ENCODE results near the gene COLEC11.

COLEC11 gene

DNA sequence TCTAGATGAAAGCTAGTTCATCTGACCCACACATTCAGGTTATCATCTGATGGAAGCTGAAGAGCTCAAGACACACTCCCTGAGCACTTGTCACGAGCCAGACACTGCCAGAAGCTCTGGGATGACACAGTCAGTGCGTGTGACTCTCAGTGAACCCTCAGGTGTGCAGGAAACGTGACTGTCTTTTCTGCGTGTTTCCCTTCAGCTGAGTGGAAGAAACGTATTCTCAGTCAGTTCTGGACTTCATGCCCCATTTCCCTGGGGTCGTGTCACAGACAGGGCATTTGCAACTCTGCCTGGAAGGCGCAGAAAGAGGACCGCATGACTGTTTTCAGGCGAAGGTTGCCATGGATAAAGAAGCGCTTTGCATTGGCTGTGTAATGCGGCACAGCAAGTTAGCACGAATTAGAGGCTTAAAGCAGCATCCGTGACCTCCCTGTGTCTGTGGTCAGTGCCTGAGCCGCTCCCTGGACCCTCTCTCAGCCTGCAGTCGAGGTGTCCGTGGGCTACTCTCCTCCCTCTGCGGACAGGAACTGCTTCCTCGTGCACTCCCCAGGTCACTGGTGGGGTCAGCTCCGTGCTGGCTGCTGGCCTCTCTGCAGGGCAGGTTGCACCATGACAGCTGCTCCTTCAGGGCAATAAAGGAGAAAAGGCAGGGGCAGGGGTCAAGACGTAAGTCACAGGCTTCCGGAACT lies 59.8 kb downstream of the COLEC11 start:
- TF ChIP-seq, protein P1, sequence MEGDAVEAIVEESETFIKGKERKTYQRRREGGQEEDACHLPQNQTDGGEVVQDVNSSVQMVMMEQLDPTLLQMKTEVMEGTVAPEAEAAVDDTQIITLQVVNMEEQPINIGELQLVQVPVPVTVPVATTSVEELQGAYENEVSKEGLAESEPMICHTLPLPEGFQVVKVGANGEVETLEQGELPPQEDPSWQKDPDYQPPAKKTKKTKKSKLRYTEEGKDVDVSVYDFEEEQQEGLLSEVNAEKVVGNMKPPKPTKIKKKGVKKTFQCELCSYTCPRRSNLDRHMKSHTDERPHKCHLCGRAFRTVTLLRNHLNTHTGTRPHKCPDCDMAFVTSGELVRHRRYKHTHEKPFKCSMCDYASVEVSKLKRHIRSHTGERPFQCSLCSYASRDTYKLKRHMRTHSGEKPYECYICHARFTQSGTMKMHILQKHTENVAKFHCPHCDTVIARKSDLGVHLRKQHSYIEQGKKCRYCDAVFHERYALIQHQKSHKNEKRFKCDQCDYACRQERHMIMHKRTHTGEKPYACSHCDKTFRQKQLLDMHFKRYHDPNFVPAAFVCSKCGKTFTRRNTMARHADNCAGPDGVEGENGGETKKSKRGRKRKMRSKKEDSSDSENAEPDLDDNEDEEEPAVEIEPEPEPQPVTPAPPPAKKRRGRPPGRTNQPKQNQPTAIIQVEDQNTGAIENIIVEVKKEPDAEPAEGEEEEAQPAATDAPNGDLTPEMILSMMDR (IDR thresholded peaks at IDR 0.05; ENCODE audit: unreplicated experiment in 3 of 3) = no peak
- Mint-ChIP-seq H3K27me3 (ENCODE audit: low read depth) (peaks cover 10% of the 10 kb centered on the region), H3K27ac (no peak overlapping the region), H3K36me3 (ENCODE audit: low read depth) (no peaks in the 10 kb centered on the region), H3K9me3 (no peaks in the 10 kb centered on the region), H3K4me1 (peaks cover 53% of the 10 kb centered on the region), H3K4me3 (no peak overlapping the region)

DNA sequence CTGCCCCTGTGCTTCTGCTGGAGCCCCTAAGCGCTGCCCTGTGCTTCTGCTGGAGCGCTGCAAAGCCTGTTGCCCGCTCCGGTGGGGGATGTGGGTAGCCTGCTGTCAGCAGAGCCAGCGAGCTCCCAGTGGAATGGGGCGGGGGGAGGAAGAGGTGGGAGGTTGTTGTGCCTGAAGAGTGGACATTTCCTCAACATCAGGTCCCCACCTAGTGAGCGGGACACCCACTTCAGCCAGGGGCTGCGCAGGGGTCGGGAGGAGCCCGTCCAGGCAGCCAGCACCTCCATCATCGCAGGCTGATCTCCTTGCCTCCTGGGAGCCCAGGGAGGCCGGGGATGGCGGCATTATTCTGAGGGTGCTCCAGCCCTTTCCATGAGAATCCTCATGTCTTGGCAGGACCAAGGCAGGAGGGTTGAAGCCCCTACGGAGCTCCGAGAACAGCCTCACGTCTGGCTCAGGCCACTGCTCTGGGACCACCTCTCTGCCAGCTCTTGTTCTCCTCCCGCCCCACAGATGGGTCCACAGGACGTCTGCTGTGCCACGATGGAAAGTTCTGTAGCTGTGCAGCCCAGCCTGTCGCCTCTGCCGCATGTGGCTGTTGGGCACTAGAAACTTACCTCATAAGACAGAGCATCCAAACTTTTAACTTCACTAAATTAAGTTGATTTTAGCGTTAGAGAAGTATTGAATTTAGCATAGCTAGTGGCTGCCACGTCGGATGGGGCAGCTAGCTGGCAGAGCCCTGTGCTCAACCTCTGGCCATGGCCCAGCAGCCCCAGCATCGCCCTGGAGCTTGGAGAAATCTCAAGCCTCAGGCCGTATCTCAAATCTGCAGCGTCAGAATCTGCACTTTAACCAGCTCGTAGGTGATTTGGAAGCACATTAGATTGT lies 61.2 kb downstream of the COLEC11 start:
- H3K27me3 Mint-ChIP-seq (ENCODE audit: low read depth) = peaks cover 10% of the 10 kb centered on the region
- no peaks in the 10 kb centered on the region for H3K9me3 Mint-ChIP-seq
- peaks cover 59% of the 10 kb centered on the region for H3K4me1 Mint-ChIP-seq
- TF ChIP-seq, protein P1 (IDR thresholded peaks at IDR 0.05; ENCODE audit: unreplicated experiment in 3 of 3) = no peak
- H3K27ac Mint-ChIP-seq = peak overlapping the region in 2 of 3 experiments; percentile 67 to 73
- no peak overlapping the region for H3K4me3 Mint-ChIP-seq
- no peaks in the 10 kb centered on the region for H3K36me3 Mint-ChIP-seq (ENCODE audit: low read depth)

DNA sequence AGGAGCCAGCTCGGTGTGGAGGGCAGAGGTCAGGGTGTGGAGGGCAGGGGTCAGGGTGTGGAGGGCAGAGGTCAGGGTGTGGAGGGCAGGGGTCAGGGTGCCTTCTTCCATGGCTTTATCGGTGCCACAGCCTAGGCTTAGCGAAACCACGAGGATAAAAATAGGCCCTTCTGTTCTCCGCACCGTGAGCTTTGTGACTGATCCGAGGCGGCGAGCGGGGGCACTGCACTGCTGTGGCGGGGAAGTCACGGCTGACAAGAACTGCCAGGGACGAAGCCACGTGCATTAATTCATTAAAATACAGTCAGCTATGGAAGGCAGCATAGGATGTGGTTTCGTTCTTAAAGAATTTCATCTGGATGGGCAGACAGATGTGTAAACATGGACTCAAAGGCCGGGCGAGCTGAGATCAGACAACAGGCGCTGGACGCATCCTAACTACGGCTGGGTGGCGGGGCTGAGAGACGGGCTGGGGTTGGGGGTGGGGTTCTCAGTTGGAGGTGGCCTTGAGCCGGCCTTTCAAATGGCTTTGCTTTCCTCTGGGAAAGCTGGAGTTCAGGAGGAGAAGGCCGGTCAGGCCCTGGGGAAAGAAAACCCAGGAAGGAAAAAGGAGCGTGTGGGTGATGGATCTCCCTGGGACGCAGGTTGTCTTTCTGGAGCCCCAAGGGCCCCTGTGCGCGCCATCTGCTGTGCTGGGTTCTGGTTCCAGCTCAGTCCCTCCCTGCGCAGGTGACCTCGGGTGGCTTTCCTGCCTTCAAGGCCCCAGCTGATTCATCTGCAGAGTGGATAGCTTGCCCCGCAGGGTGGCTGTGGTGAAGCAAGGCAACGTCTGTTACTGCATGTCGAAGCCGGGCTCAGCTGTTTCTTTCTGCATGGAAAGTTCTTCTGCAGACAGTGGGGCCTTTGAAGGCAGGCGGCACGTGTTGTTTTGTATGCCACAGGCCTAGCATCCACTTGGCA lies 62.1 kb downstream of the COLEC11 start:
- Mint-ChIP-seq H3K9me3 (no peaks in the 10 kb centered on the region), H3K27me3 (ENCODE audit: low read depth) (peaks cover 7% of the 10 kb centered on the region)
- TF ChIP-seq, protein P1 (IDR thresholded peaks at IDR 0.05; ENCODE audit: unreplicated experiment in 3 of 3) = no peak

DNA sequence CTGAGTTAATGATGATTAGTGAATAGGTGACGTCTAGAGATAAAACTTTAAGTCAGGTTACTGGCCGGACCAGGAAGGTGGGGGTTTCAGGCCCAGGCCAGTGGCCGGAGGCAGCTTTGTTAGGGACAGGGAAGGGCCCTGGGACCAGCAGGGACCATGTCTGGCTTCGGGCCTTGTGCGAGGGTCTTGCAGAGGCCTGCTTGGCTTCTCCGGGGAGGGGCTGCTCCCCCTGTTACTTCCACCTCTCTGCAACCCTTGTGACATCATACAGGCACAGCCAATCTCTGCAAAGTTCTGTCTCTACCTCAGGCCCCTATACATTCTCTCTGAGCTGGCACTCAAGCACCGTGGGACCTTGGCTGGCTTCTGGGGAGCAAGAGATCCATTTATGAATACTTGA lies 63.0 kb downstream of the COLEC11 start, which contains the start of gene ALLC:
Gene ALLC, plus strand, starts transcription at position 320 of the 400 bp plus-strand sequence. CDS start 12,958 bp downstream, outside the sequence.
- Mint-ChIP-seq H3K4me1 (peaks cover 54% of the 10 kb centered on the region), H3K9me3 (no peaks in the 10 kb centered on the region), H3K27ac (peak within 1 kb of the TSS; percentile 76 to 95 (median 94)), H3K27me3 (ENCODE audit: low read depth) (peaks cover 7% of the 10 kb centered on the region), H3K36me3 (ENCODE audit: low read depth) (no peaks in the 10 kb centered on the region), H3K4me3 (peak within 1 kb of the TSS in 1 of 3 experiments; percentile 38)
- TF ChIP-seq, protein P1 (IDR thresholded peaks at IDR 0.05; ENCODE audit: unreplicated experiment in 3 of 3) = no peak

More for the DNA sequence above, 62.1 kb downstream of the COLEC11 start:
- Mint-ChIP-seq H3K27ac (peak overlapping the region; percentile 49 to 73 (median 54)), H3K4me1 (peaks cover 57% of the 10 kb centered on the region), H3K36me3 (ENCODE audit: low read depth) (no peaks in the 10 kb centered on the region), H3K4me3 (no peak overlapping the region)
